ENCODE data around the gene NBEAL2. TPM values are rescaled to one million over a fixed set of nuclear protein-coding genes. Genes with fewer than 3 reads are reported as not detected.

Gene NBEAL2
- total RNA-seq, 1 donor, result 4.3 TPM

DNA sequence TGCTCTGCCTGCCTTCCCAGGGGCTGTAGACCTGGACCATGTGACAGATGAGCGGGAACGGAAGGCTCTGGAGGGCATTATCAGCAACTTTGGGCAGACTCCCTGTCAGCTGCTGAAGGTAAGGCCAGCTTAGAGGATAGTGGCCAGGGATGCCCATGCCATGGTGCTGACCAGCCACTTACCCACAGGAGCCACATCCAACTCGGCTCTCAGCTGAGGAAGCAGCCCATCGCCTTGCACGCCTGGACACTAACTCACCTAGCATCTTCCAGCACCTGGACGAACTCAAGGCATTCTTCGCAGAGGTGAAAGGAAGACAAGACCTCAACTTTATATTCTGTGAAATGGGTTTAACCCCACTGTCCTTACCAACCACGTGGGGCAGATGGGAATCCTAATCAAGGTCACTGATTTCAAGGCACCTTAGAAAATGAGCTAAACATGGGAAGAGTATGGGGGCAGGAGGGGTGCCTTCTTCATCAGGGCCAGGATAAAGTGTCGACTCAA, 26.7 kb downstream of the NBEAL2 start:
- H3K4me3 ChIP-seq (ENCODE audit: insufficient read depth, low read length), result no peak overlapping the region
- H3K4me1 ChIP-seq (ENCODE audit: insufficient read depth, low read length), result peaks cover 12% of the 10 kb centered on the region
- H3K27ac ChIP-seq (ENCODE audit: low read depth, low read length), result no peak overlapping the region
- H3K27me3 ChIP-seq (ENCODE audit: insufficient read depth, low read length), result no peaks in the 10 kb centered on the region
- no peaks in the 10 kb centered on the region for H3K79me2 ChIP-seq (ENCODE audit: insufficient read depth, low read length)
- no peak overlapping the region for H2AFZ ChIP-seq (ENCODE audit: low read length)
- TF ChIP-seq, protein P1, sequence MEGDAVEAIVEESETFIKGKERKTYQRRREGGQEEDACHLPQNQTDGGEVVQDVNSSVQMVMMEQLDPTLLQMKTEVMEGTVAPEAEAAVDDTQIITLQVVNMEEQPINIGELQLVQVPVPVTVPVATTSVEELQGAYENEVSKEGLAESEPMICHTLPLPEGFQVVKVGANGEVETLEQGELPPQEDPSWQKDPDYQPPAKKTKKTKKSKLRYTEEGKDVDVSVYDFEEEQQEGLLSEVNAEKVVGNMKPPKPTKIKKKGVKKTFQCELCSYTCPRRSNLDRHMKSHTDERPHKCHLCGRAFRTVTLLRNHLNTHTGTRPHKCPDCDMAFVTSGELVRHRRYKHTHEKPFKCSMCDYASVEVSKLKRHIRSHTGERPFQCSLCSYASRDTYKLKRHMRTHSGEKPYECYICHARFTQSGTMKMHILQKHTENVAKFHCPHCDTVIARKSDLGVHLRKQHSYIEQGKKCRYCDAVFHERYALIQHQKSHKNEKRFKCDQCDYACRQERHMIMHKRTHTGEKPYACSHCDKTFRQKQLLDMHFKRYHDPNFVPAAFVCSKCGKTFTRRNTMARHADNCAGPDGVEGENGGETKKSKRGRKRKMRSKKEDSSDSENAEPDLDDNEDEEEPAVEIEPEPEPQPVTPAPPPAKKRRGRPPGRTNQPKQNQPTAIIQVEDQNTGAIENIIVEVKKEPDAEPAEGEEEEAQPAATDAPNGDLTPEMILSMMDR (IDR thresholded peaks at IDR 0.05; ENCODE audit: extremely low read depth, low read depth, low read length), result no peak
- H4K20me1 ChIP-seq (ENCODE audit: insufficient read depth, low read length), result no peaks in the 10 kb centered on the region
- no peaks in the 10 kb centered on the region for H3K9me3 ChIP-seq (ENCODE audit: low read depth, low read length)
- DNase-seq (ENCODE audit: insufficient read length, low spot score, missing footprints), result peak; percentile 76
- H3K4me2 ChIP-seq (ENCODE audit: insufficient read depth, low read length), result no peak overlapping the region
- H3K36me3 ChIP-seq (ENCODE audit: insufficient read depth, low read length), result no peaks in the 10 kb centered on the region

DNA sequence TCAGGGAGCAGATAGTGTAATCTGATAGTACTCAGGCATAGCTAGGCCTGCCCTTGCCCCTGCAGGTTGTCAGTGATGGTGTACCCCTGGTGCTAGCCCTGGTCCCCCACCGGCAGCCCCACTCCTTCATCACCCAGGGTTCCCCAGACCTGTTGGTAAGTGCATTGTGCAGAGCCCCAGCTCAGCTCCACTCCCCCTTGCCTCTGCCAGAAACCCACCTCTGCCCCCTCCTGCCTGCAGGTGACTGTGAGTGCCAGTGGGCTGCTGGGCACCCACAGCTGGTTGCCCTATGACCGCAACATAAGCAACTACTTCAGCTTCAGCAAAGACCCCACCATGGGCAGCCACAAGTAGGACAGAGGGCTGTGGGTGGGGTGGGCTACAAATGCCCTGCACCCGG, 27.5 kb downstream of the NBEAL2 start:
- Histone ChIP-seq H3K36me3 (ENCODE audit: insufficient read depth, low read length) (no peaks in the 10 kb centered on the region), H3K4me2 (ENCODE audit: insufficient read depth, low read length) (no peak overlapping the region), H3K27me3 (ENCODE audit: insufficient read depth, low read length) (no peaks in the 10 kb centered on the region), H2AFZ (ENCODE audit: low read length) (no peak overlapping the region), H3K4me3 (ENCODE audit: insufficient read depth, low read length) (no peak overlapping the region), H3K9me3 (ENCODE audit: low read depth, low read length) (no peaks in the 10 kb centered on the region), H3K4me1 (ENCODE audit: insufficient read depth, low read length) (peaks cover 15% of the 10 kb centered on the region), H4K20me1 (ENCODE audit: insufficient read depth, low read length) (no peaks in the 10 kb centered on the region), H3K27ac (ENCODE audit: low read depth, low read length) (no peak overlapping the region), H3K79me2 (ENCODE audit: insufficient read depth, low read length) (no peaks in the 10 kb centered on the region)
- DNase-seq (ENCODE audit: insufficient read length, low spot score, missing footprints), result peak; percentile 91
- TF ChIP-seq, protein P1 (IDR thresholded peaks at IDR 0.05; ENCODE audit: extremely low read depth, low read depth, low read length), result no peak

- no peaks in the 10 kb centered on the region for H4K20me1 ChIP-seq (ENCODE audit: insufficient read depth, low read length)
- H2AFZ ChIP-seq (ENCODE audit: low read length), result no peak overlapping the region
- H3K36me3 ChIP-seq (ENCODE audit: insufficient read depth, low read length), result no peaks in the 10 kb centered on the region
- no peak overlapping the region for H3K27ac ChIP-seq (ENCODE audit: low read depth, low read length)
- H3K4me1 ChIP-seq (ENCODE audit: insufficient read depth, low read length), result peaks cover 15% of the 10 kb centered on the region
- no peak overlapping the region for H3K4me3 ChIP-seq (ENCODE audit: insufficient read depth, low read length)
- peak; percentile 82 for DNase-seq (ENCODE audit: insufficient read length, low spot score, missing footprints)
- H3K4me2 ChIP-seq (ENCODE audit: insufficient read depth, low read length), result no peak overlapping the region
- no peaks in the 10 kb centered on the region for H3K27me3 ChIP-seq (ENCODE audit: insufficient read depth, low read length)
- no peaks in the 10 kb centered on the region for H3K9me3 ChIP-seq (ENCODE audit: low read depth, low read length)
- TF ChIP-seq, protein P1 (IDR thresholded peaks at IDR 0.05; ENCODE audit: extremely low read depth, low read depth, low read length), result no peak
- H3K79me2 ChIP-seq (ENCODE audit: insufficient read depth, low read length), result no peaks in the 10 kb centered on the region
Observed at GRCh38 chr3:47007482-47008233, 28.2 kb downstream of the NBEAL2 start.

DNA sequence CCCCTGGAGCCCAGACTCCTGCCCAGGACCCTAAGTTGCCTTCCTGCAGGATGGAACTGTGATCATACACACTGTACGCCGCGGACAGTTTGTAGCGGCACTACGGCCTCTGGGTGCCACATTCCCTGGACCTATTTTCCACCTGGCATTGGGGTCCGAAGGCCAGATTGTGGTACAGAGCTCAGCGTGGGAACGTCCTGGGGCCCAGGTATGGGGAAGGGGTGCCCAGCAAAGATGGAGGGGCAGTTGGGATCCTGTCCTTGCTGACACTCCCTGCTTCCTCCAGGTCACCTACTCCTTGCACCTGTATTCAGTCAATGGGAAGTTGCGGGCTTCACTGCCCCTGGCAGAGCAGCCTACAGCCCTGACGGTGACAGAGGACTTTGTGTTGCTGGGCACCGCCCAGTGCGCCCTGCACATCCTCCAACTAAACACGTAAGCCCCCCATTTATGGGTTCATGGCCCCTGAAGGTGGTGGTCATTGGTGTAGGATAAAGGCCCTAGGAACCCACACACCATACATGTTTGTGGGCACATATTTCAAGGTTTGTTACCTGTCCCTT, 28.8 kb downstream of the NBEAL2 start:
- no peak overlapping the region for H2AFZ ChIP-seq (ENCODE audit: low read length)
- H3K27me3 ChIP-seq (ENCODE audit: insufficient read depth, low read length), result no peaks in the 10 kb centered on the region
- H3K79me2 ChIP-seq (ENCODE audit: insufficient read depth, low read length), result no peaks in the 10 kb centered on the region
- H3K36me3 ChIP-seq (ENCODE audit: insufficient read depth, low read length), result no peaks in the 10 kb centered on the region
- H3K4me3 ChIP-seq (ENCODE audit: insufficient read depth, low read length), result no peak overlapping the region
- H3K9me3 ChIP-seq (ENCODE audit: low read depth, low read length), result no peaks in the 10 kb centered on the region
- TF ChIP-seq, protein P1 (IDR thresholded peaks at IDR 0.05; ENCODE audit: extremely low read depth, low read depth, low read length), result no peak
- H4K20me1 ChIP-seq (ENCODE audit: insufficient read depth, low read length), result no peaks in the 10 kb centered on the region
- peak; percentile 65 for DNase-seq (ENCODE audit: insufficient read length, low spot score, missing footprints)
- peak overlapping the region; percentile 91 for H3K4me2 ChIP-seq (ENCODE audit: insufficient read depth, low read length)
- no peak overlapping the region for H3K27ac ChIP-seq (ENCODE audit: low read depth, low read length)
- H3K4me1 ChIP-seq (ENCODE audit: insufficient read depth, low read length), result peaks cover 15% of the 10 kb centered on the region
